Measurements from ENCODE around the gene CCDC102B. TPM values are rescaled to one million over a fixed set of nuclear protein-coding genes. Genes with fewer than 3 reads are reported as not detected.

Gene CCDC102B
- total RNA-seq, 1 experiment from 2014 or later: 0.92 TPM

DNA sequence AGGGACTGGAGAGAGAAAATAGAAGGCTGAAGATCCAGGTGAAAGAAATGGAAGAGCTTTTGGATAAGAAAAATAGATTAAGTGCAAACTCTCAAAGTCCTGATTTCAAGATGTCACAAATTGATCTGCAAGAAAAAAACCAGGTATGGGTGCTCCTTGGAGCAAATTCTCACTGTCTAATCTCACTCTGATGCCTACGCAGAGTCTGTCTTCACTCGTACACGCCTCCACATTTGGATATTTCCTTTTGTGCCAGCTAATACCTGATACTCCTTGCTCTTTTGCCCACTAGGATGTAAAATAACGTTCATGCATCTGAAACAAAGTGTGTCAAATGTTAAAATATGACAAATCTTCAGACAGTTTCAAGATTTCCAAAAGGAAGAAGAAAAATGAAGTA lies 99.4 kb downstream of the CCDC102B start:
- BruUV-seq (replicated peaks): no TSS peak
- no peaks in the 10 kb centered on the region for H3K9me3 ChIP-seq (ENCODE audit: control insufficient read depth, insufficient read depth, low read depth, low read length)
- intact Hi-C loops (cut with micrococcal nuclease; ENCODE audit: unreplicated experiment) (no loop called here), in situ Hi-C loops (cut with HindIII; ENCODE audit: low pct_unique_long_range_greater_than_20kb, low sequenced_read_pairs) (no loop called here)
- no peak overlapping the region for H3K27ac ChIP-seq (ENCODE audit: low read length)
- H3K4me3 ChIP-seq (ENCODE audit: low read depth in 2 of 2, low read length in 2 of 2): no peak overlapping the region
- no peaks in the 10 kb centered on the region for H3K4me1 ChIP-seq (ENCODE audit: control insufficient read depth, insufficient read depth, low read length)
- CTCF ChIA-PET: no interaction called here
- POLR2A ChIA-PET: no interaction called here
- DNase-seq (ENCODE audit: low read depth, low spot score) (no peak), ATAC-seq (no peak)
- TF ChIP-seq SIN3A (IDR thresholded peaks at IDR 0.05; ENCODE audit: borderline replicate concordance, insufficient read depth, low read depth, low read length): no peak
- no peak for TF ChIP-seq TCF7L2 (IDR thresholded peaks at IDR 0.05; ENCODE audit: low read depth, low read length)
- no peak for TF ChIP-seq CTCF (IDR thresholded peaks at IDR 0.05)
- no peak for TF ChIP-seq POLR2AphosphoS5 (IDR thresholded peaks at IDR 0.05; ENCODE audit: low read depth, low read length)
- TF ChIP-seq, protein P1, sequence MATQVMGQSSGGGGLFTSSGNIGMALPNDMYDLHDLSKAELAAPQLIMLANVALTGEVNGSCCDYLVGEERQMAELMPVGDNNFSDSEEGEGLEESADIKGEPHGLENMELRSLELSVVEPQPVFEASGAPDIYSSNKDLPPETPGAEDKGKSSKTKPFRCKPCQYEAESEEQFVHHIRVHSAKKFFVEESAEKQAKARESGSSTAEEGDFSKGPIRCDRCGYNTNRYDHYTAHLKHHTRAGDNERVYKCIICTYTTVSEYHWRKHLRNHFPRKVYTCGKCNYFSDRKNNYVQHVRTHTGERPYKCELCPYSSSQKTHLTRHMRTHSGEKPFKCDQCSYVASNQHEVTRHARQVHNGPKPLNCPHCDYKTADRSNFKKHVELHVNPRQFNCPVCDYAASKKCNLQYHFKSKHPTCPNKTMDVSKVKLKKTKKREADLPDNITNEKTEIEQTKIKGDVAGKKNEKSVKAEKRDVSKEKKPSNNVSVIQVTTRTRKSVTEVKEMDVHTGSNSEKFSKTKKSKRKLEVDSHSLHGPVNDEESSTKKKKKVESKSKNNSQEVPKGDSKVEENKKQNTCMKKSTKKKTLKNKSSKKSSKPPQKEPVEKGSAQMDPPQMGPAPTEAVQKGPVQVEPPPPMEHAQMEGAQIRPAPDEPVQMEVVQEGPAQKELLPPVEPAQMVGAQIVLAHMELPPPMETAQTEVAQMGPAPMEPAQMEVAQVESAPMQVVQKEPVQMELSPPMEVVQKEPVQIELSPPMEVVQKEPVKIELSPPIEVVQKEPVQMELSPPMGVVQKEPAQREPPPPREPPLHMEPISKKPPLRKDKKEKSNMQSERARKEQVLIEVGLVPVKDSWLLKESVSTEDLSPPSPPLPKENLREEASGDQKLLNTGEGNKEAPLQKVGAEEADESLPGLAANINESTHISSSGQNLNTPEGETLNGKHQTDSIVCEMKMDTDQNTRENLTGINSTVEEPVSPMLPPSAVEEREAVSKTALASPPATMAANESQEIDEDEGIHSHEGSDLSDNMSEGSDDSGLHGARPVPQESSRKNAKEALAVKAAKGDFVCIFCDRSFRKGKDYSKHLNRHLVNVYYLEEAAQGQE (IDR thresholded peaks at IDR 0.05; ENCODE audit: insufficient read depth in 1 of 2, low read depth in 2 of 2, low read length in 1 of 2): no peak
- no peaks in the 10 kb centered on the region; the same call in 1 of the 2 replicates for H3K36me3 ChIP-seq (ENCODE audit: control insufficient read depth, insufficient read depth, low read length)
- no peaks in the 10 kb centered on the region for H3K27me3 ChIP-seq (ENCODE audit: control insufficient read depth, insufficient read depth, low read length)

DNA sequence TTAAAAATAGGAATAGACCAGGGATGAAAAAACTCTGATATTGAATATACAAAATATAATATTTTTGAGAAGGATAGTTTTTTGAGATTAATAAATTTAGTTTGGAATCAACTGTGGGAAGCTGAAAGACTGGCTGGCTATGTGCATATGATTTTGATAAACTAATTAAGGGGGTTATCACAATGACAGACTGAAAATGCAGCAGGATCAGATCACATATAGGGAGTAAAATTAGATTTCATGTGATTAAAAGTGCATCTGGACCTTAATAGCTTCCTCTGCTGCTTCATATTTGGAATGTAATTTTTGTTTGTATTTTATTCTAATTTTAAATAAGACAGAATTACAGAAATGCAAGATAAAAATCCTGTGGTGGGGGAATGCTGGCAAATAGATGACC lies 111.7 kb downstream of the CCDC102B start:
- Histone ChIP-seq H3K27ac (ENCODE audit: low read length) (no peak overlapping the region), H3K27me3 (ENCODE audit: control insufficient read depth, insufficient read depth, low read length) (no peaks in the 10 kb centered on the region), H3K9me3 (ENCODE audit: control insufficient read depth, insufficient read depth, low read depth, low read length) (no peaks in the 10 kb centered on the region), H3K4me1 (ENCODE audit: control insufficient read depth, insufficient read depth, low read length) (no peaks in the 10 kb centered on the region), H3K4me3 (ENCODE audit: low read depth in 2 of 2, low read length in 2 of 2) (no peak overlapping the region), H3K36me3 (ENCODE audit: control insufficient read depth, insufficient read depth, low read length) (no peaks in the 10 kb centered on the region)
- no peak for ATAC-seq
- no peak for DNase-seq (ENCODE audit: low read depth, low spot score)
- no peak for TF ChIP-seq SIN3A (IDR thresholded peaks at IDR 0.05; ENCODE audit: borderline replicate concordance, insufficient read depth, low read depth, low read length)
- no peak for TF ChIP-seq POLR2AphosphoS5 (IDR thresholded peaks at IDR 0.05; ENCODE audit: low read depth, low read length)
- no peak for TF ChIP-seq TCF7L2 (IDR thresholded peaks at IDR 0.05; ENCODE audit: low read depth, low read length)
- no peak for TF ChIP-seq CTCF (IDR thresholded peaks at IDR 0.05)
- TF ChIP-seq, protein P1 (IDR thresholded peaks at IDR 0.05; ENCODE audit: insufficient read depth in 1 of 2, low read depth in 2 of 2, low read length in 1 of 2): no peak
- in situ Hi-C loops (cut with HindIII; ENCODE audit: low pct_unique_long_range_greater_than_20kb, low sequenced_read_pairs): no loop called here
- intact Hi-C loops (cut with micrococcal nuclease; ENCODE audit: unreplicated experiment): no loop called here
- CTCF ChIA-PET: no interaction called here
- BruUV-seq (replicated peaks): no TSS peak
- POLR2A ChIA-PET: no interaction called here

Measured in Panc1 (cell line).